SK-N-MC (cell line): ENCODE measurements around the gene ACCSL.
A peak's percentile ranks its signal among the peaks of the same experiment; 100 is the strongest.

ENCODE experiments used
- DNase-seq: peaks from one replicate; pipeline ENCODE4 v3.0.0-alpha.2; 2011; ENCODE audit warnings: low read depth, low spot score
- H3K27ac ChIP-seq: fragments of 200-600 bp; sonication (generic); 2 replicates; pipeline ENCODE4 v1.5.1; 2016; ENCODE audit warnings: mixed run types
- H3K36me3 ChIP-seq: fragments of 200-600 bp; sonication (generic); 2 replicates; pipeline ENCODE4 v1.6.1; 2017; ENCODE audit warnings: antibody characterized with exemption, low read length, mixed read lengths; ENCODE audit not compliant: insufficient read depth
- H3K4me3 ChIP-seq: fragments of 200-600 bp; sonication (generic); 2 replicates; pipeline ENCODE4 v1.5.1; 2016
- H3K9ac ChIP-seq: fragments of 200-600 bp; sonication (generic); 2 replicates; pipeline ENCODE4 v1.8.0; 2017; ENCODE audit warnings: mixed run types, mixed read lengths; ENCODE audit not compliant: insufficient read length
- H3K9me3 ChIP-seq: fragments of 200-600 bp; sonication (generic); 2 replicates; pipeline ENCODE4 v1.6.1; 2017; ENCODE audit warnings: low read depth, mild to moderate bottlenecking, antibody characterized with exemption, low read length, moderate library complexity, mixed read lengths
- EZH2 ChIP-seq: fragments of 200-600 bp; sonication (generic); IDR thresholded peaks from one replicate; pipeline ENCODE4 v1.6.1; 2017; ENCODE audit warnings: antibody characterized with exemption
- FOXP2 ChIP-seq: optimal IDR thresholded peaks from 2 replicates; pipeline ENCODE3; 2011; ENCODE audit warnings: mild to moderate bottlenecking, moderate library complexity; ENCODE audit not compliant: insufficient read depth; ENCODE audit errors: extremely low read length, control extremely low read depth
- POLR2AphosphoS5 ChIP-seq: IDR thresholded peaks from 2 replicates; pipeline ENCODE4 v1.6.1; 2012; ENCODE audit warnings: mild to moderate bottlenecking, low read depth, low read length, borderline replicate concordance

ACCSL gene

GRCh38 chr11:44080951-44081350 lies 33.2 kb downstream of the ACCSL start:
- H3K4me3 ChIP-seq, result no peak overlapping the region
- H3K9me3 ChIP-seq, result no peaks in the 10 kb centered on the region
- no peak for DNase-seq
- H3K36me3 ChIP-seq, result no peaks in the 10 kb centered on the region
- no peak overlapping the region for H3K27ac ChIP-seq
- no peak overlapping the region for H3K9ac ChIP-seq
- no peak for TF ChIP-seq FOXP2

GRCh38 chr11:44082645-44083044 lies 34.9 kb downstream of the ACCSL start:
- Histone ChIP-seq H3K9me3 (no peaks in the 10 kb centered on the region), H3K27ac (no peak overlapping the region), H3K9ac (no peak overlapping the region), H3K4me3 (no peak overlapping the region), H3K36me3 (no peaks in the 10 kb centered on the region)
- TF ChIP-seq POLR2AphosphoS5 (no peak), EZH2 (no peak), FOXP2 (no peak)
- DNase-seq, result no peak

GRCh38 chr11:44083433-44083832 lies 35.7 kb downstream of the ACCSL start:
- TF ChIP-seq EZH2 (no peak), FOXP2 (no peak), POLR2AphosphoS5 (no peak)
- no peaks in the 10 kb centered on the region for H3K9me3 ChIP-seq
- no peaks in the 10 kb centered on the region for H3K36me3 ChIP-seq
- no peak for DNase-seq
- no peak overlapping the region for H3K4me3 ChIP-seq
- no peak overlapping the region for H3K27ac ChIP-seq
- no peak overlapping the region for H3K9ac ChIP-seq

GRCh38 chr11:44083906-44084305 lies 36.1 kb downstream of the ACCSL start:
- no peak overlapping the region for H3K4me3 ChIP-seq
- TF ChIP-seq EZH2 (no peak), POLR2AphosphoS5 (no peak), FOXP2 (no peak)
- H3K27ac ChIP-seq, result no peak overlapping the region
- H3K9ac ChIP-seq, result no peak overlapping the region
- no peaks in the 10 kb centered on the region for H3K9me3 ChIP-seq
- no peak for DNase-seq
- H3K36me3 ChIP-seq, result no peaks in the 10 kb centered on the region

GRCh38 chr11:44085330-44085729 lies 37.5 kb downstream of the ACCSL start:
- Histone ChIP-seq H3K9ac (no peak overlapping the region), H3K4me3 (no peak overlapping the region), H3K36me3 (no peaks in the 10 kb centered on the region), H3K27ac (no peak overlapping the region), H3K9me3 (no peaks in the 10 kb centered on the region)
- no peak for DNase-seq
- TF ChIP-seq EZH2 (no peak), FOXP2 (no peak), POLR2AphosphoS5 (no peak)

GRCh38 chr11:44088377-44088776 lies 40.6 kb downstream of the ACCSL start:
- no peak for DNase-seq
- no peak overlapping the region for H3K27ac ChIP-seq
- TF ChIP-seq POLR2AphosphoS5 (no peak), FOXP2 (no peak), EZH2 (no peak)
- no peaks in the 10 kb centered on the region for H3K9me3 ChIP-seq
- H3K4me3 ChIP-seq, result no peak overlapping the region
- H3K36me3 ChIP-seq, result no peaks in the 10 kb centered on the region
- no peak overlapping the region for H3K9ac ChIP-seq

GRCh38 chr11:44088871-44089270 lies 41.1 kb downstream of the ACCSL start:
- TF ChIP-seq POLR2AphosphoS5, result no peak
- TF ChIP-seq FOXP2, result no peak
- TF ChIP-seq EZH2, result no peak
- DNase-seq, result no peak
- Histone ChIP-seq H3K4me3 (no peak overlapping the region), H3K36me3 (no peaks in the 10 kb centered on the region), H3K9me3 (no peaks in the 10 kb centered on the region), H3K9ac (no peak overlapping the region), H3K27ac (no peak overlapping the region)

- H3K4me3 ChIP-seq, result no peak overlapping the region
- TF ChIP-seq FOXP2, result no peak
- TF ChIP-seq POLR2AphosphoS5, result no peak
- TF ChIP-seq EZH2, result no peak
- H3K36me3 ChIP-seq, result no peaks in the 10 kb centered on the region
- no peak overlapping the region for H3K9ac ChIP-seq
- no peak for DNase-seq
- H3K27ac ChIP-seq, result no peak overlapping the region
- no peaks in the 10 kb centered on the region for H3K9me3 ChIP-seq
Measured at GRCh38 chr11:44090539-44090938, 42.8 kb downstream of the ACCSL start.

- Histone ChIP-seq H3K4me3 (no peak overlapping the region), H3K9ac (no peak overlapping the region), H3K27ac (no peak overlapping the region), H3K9me3 (no peaks in the 10 kb centered on the region), H3K36me3 (no peaks in the 10 kb centered on the region)
- TF ChIP-seq EZH2 (no peak), FOXP2 (no peak), POLR2AphosphoS5 (no peak)
- DNase-seq, result peak; percentile 77
Measured at GRCh38 chr11:44094260-44094868, 46.6 kb downstream of the ACCSL start.
